ENCODE results near the gene REV3L. TPM values are rescaled to one million over a fixed set of nuclear protein-coding genes. Genes with fewer than 3 reads are reported as not detected.

Gene REV3L
- total RNA-seq, 1 experiment from 2014 or later: 12.8 TPM

GRCh38 chr6:111411978-111412566 is 70.9 kb downstream of the REV3L start:
- no peak overlapping the region for H3K27ac ChIP-seq (ENCODE audit: low read depth, low read length)
- no peak for TF ChIP-seq ZFX (IDR thresholded peaks at IDR 0.05)
- no peak for TF ChIP-seq RAD21 (IDR thresholded peaks at IDR 0.05; ENCODE audit: low read depth)
- no peak for TF ChIP-seq ELF1 (IDR thresholded peaks at IDR 0.05; ENCODE audit: borderline replicate concordance, low read depth)
- H2AFZ ChIP-seq (ENCODE audit: low read depth, low read length, poor library complexity, severe bottlenecking): no peak overlapping the region
- H3K9me3 ChIP-seq (ENCODE audit: control insufficient read depth in 1 of 2, insufficient read depth in 1 of 2, low read depth in 1 of 2, low read length in 2 of 2): no peaks in the 10 kb centered on the region
- H3K9ac ChIP-seq (ENCODE audit: low read length): no peak overlapping the region
- H3K4me1 ChIP-seq (ENCODE audit: control insufficient read depth in 1 of 2, insufficient read depth in 2 of 2, low read length in 2 of 2): no peaks in the 10 kb centered on the region
- ChIA-PET POLR2A (no interaction called here), CTCF (interaction anchor here (1.7 kb wide), 1 partner anchor 13 kb away, joined by 4 read pairs; no protein-coding TSS in a partner anchor), RAD21 (ENCODE audit: low non-redundant PET in 1 of 2, low total read pairs in 2 of 2, uncharacterized antibody in 2 of 2, unreplicated experiment in 2 of 2) (no interaction called here)
- H3K27me3 ChIP-seq (ENCODE audit: insufficient read depth, low read length): no peaks in the 10 kb centered on the region
- intact Hi-C loops (cut with micrococcal nuclease): no loop called here
- BruUV-seq (replicated peaks): no TSS peak
- H3K4me2 ChIP-seq (ENCODE audit: low read length): no peak overlapping the region
- 0 out of 2 replicates have a peak, but pooled peaks cover 6% of the 10 kb centered on the region for H3K79me2 ChIP-seq (ENCODE audit: insufficient read depth, low read length)
- H4K20me1 ChIP-seq (ENCODE audit: insufficient read depth): no peaks in the 10 kb centered on the region
- H3K4me3 ChIP-seq (replicated peaks in 1 of 2; ENCODE audit: low read depth in 1 of 2, low read length in 2 of 2): no peak overlapping the region
- DNase-seq (ENCODE audit: low read depth, low spot score) (no peak), ATAC-seq (no peak)
- no peaks in the 10 kb centered on the region for H3K36me3 ChIP-seq (ENCODE audit: control insufficient read depth in 1 of 2, insufficient read depth in 2 of 2, low read length in 2 of 2)
- H3K9me2 ChIP-seq (ENCODE audit: insufficient read depth): no peaks in the 10 kb centered on the region

- Histone ChIP-seq H3K27ac (ENCODE audit: low read depth, low read length) (no peak overlapping the region), H3K4me1 (ENCODE audit: control insufficient read depth in 1 of 2, insufficient read depth in 2 of 2, low read length in 2 of 2) (no peaks in the 10 kb centered on the region), H3K36me3 (ENCODE audit: control insufficient read depth in 1 of 2, insufficient read depth in 2 of 2, low read length in 2 of 2) (no peaks in the 10 kb centered on the region), H3K27me3 (ENCODE audit: insufficient read depth, low read length) (no peaks in the 10 kb centered on the region), H3K4me3 (replicated peaks in 1 of 2; ENCODE audit: low read depth in 1 of 2, low read length in 2 of 2) (no peak overlapping the region), H3K9me2 (ENCODE audit: insufficient read depth) (no peaks in the 10 kb centered on the region), H3K9ac (ENCODE audit: low read length) (no peak overlapping the region), H3K79me2 (ENCODE audit: insufficient read depth, low read length) (no peaks in the 10 kb centered on the region), H3K4me2 (ENCODE audit: low read length) (no peak overlapping the region), H2AFZ (ENCODE audit: low read depth, low read length, poor library complexity, severe bottlenecking) (no peak overlapping the region), H4K20me1 (ENCODE audit: insufficient read depth) (no peaks in the 10 kb centered on the region), H3K9me3 (ENCODE audit: control insufficient read depth in 1 of 2, insufficient read depth in 1 of 2, low read depth in 1 of 2, low read length in 2 of 2) (no peaks in the 10 kb centered on the region)
- no TSS peak for BruUV-seq (replicated peaks)
- ChIA-PET CTCF (interaction anchor here (1.7 kb wide), 1 partner anchor 14 kb away, joined by 4 read pairs; no protein-coding TSS in a partner anchor), RAD21 (ENCODE audit: low non-redundant PET in 1 of 2, low total read pairs in 2 of 2, uncharacterized antibody in 2 of 2, unreplicated experiment in 2 of 2) (no interaction called here), POLR2A (no interaction called here)
- intact Hi-C loops (cut with micrococcal nuclease): no loop called here
- ATAC-seq (no peak), DNase-seq (ENCODE audit: low read depth, low spot score) (no peak)
- no peak for TF ChIP-seq CBX3 (IDR thresholded peaks at IDR 0.05; ENCODE audit: low read depth)
- TF ChIP-seq TCF7L2 (IDR thresholded peaks at IDR 0.05; ENCODE audit: borderline replicate concordance, extremely low read depth, insufficient read depth, insufficient read length): no peak
- TF ChIP-seq YY1 (IDR thresholded peaks at IDR 0.05; ENCODE audit: extremely low read depth, insufficient replicate concordance, low read depth, low read length): no peak
- TF ChIP-seq MAX (IDR thresholded peaks at IDR 0.05): no peak
- TF ChIP-seq RAD21 (IDR thresholded peaks at IDR 0.05; ENCODE audit: low read depth): no peak
- TF ChIP-seq ZNF274 (IDR thresholded peaks at IDR 0.05; ENCODE audit: low read depth, low read length): no peak
- TF ChIP-seq REST (IDR thresholded peaks at IDR 0.05; ENCODE audit: low read depth): no peak
- TF ChIP-seq EGR1 (IDR thresholded peaks at IDR 0.05; ENCODE audit: low read depth): no peak
- no peak for TF ChIP-seq CTCF (IDR thresholded peaks at IDR 0.05 in 2 of 3, conservative IDR thresholded peaks at IDR 0.05 in 1 of 3; ENCODE audit: borderline replicate concordance in 1 of 3, insufficient read depth in 1 of 3, low read depth in 2 of 3, low read length in 2 of 3)
Measured at GRCh38 chr6:111411046-111411445, 72.0 kb downstream of the REV3L start.
